Measurements from ENCODE around the gene E2F7.

- TF ChIP-seq ZNF816 (CRISPR knock-in tag; IDR thresholded peaks at IDR 0.05; ENCODE audit: borderline replicate concordance) (no peak), GATAD1 (CRISPR knock-in tag; IDR thresholded peaks at IDR 0.05) (no peak)
Observed at GRCh38 chr12:77023501-77023900, 41.9 kb downstream of the E2F7 start.
